Panc1 (cell line): ENCODE measurements around the gene PEX7.

Experiments used
- POLR2AphosphoS5 ChIP-seq: IDR thresholded peaks from 2 replicates; pipeline ENCODE4 v1.6.1; 2012; ENCODE audit warnings: mild to moderate bottlenecking, low read depth, low read length, moderate library complexity
- SIN3A ChIP-seq: IDR thresholded peaks from 2 replicates; pipeline ENCODE4 v1.6.1; 2012; ENCODE audit warnings: low read depth, mild to moderate bottlenecking, low read length, moderate library complexity, borderline replicate concordance; ENCODE audit not compliant: insufficient read depth
- TCF7L2 ChIP-seq: IDR thresholded peaks from 2 replicates; pipeline ENCODE4 v1.6.1; 2011; ENCODE audit warnings: mild to moderate bottlenecking, low read depth, low read length, inconsistent platforms
- TF ChIP-seq, protein P1 (sequence below): fragments of 450-650 bp; IDR thresholded peaks from 2 replicates; pipeline ENCODE4 v1.5.1; 2017; ENCODE audit warnings: mild to moderate bottlenecking
- TF ChIP-seq, protein P2 (sequence below), 2 experiments: IDR thresholded peaks; 2 replicates each; pipeline ENCODE4 v1.6.1; 2011 to 2012; ENCODE audit warnings: low read depth in 2 of 2, control low read depth in 1 of 2, low read length in 1 of 2, mild to moderate bottlenecking in 1 of 2, moderate library complexity in 1 of 2; ENCODE audit not compliant: insufficient read depth in 1 of 2

DNA sequence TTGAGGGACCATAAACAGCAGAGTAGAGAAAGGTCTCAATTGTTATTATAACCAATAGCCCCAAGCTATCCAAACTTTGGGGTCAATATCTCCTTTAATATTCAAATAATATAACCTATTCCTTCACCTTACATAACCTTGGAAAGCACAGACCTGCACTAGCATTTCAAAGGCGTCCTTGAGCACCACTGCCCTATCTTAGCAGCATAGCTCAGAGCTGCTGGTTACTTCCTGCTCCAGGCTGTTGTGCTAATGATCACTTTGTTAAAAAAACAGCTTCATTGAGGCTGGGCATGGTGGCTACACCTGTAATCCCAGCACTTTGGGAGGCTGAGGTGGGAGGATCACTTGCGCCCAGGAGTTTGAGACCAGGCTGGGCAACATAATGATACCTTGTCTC, 110.2 kb downstream of the PEX7 start:
- TF ChIP-seq, protein P1, sequence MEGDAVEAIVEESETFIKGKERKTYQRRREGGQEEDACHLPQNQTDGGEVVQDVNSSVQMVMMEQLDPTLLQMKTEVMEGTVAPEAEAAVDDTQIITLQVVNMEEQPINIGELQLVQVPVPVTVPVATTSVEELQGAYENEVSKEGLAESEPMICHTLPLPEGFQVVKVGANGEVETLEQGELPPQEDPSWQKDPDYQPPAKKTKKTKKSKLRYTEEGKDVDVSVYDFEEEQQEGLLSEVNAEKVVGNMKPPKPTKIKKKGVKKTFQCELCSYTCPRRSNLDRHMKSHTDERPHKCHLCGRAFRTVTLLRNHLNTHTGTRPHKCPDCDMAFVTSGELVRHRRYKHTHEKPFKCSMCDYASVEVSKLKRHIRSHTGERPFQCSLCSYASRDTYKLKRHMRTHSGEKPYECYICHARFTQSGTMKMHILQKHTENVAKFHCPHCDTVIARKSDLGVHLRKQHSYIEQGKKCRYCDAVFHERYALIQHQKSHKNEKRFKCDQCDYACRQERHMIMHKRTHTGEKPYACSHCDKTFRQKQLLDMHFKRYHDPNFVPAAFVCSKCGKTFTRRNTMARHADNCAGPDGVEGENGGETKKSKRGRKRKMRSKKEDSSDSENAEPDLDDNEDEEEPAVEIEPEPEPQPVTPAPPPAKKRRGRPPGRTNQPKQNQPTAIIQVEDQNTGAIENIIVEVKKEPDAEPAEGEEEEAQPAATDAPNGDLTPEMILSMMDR, result no peak
- TF ChIP-seq TCF7L2, result no peak
- no peak for TF ChIP-seq POLR2AphosphoS5
- no peak for TF ChIP-seq SIN3A
- TF ChIP-seq, protein P2, sequence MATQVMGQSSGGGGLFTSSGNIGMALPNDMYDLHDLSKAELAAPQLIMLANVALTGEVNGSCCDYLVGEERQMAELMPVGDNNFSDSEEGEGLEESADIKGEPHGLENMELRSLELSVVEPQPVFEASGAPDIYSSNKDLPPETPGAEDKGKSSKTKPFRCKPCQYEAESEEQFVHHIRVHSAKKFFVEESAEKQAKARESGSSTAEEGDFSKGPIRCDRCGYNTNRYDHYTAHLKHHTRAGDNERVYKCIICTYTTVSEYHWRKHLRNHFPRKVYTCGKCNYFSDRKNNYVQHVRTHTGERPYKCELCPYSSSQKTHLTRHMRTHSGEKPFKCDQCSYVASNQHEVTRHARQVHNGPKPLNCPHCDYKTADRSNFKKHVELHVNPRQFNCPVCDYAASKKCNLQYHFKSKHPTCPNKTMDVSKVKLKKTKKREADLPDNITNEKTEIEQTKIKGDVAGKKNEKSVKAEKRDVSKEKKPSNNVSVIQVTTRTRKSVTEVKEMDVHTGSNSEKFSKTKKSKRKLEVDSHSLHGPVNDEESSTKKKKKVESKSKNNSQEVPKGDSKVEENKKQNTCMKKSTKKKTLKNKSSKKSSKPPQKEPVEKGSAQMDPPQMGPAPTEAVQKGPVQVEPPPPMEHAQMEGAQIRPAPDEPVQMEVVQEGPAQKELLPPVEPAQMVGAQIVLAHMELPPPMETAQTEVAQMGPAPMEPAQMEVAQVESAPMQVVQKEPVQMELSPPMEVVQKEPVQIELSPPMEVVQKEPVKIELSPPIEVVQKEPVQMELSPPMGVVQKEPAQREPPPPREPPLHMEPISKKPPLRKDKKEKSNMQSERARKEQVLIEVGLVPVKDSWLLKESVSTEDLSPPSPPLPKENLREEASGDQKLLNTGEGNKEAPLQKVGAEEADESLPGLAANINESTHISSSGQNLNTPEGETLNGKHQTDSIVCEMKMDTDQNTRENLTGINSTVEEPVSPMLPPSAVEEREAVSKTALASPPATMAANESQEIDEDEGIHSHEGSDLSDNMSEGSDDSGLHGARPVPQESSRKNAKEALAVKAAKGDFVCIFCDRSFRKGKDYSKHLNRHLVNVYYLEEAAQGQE (IDR thresholded peaks at IDR 0.05; ENCODE audit: insufficient read depth in 1 of 2, low read depth in 2 of 2, low read length in 1 of 2), result no peak
